ENCODE measurements around the gene FAM124A.

FAM124A gene

DNA sequence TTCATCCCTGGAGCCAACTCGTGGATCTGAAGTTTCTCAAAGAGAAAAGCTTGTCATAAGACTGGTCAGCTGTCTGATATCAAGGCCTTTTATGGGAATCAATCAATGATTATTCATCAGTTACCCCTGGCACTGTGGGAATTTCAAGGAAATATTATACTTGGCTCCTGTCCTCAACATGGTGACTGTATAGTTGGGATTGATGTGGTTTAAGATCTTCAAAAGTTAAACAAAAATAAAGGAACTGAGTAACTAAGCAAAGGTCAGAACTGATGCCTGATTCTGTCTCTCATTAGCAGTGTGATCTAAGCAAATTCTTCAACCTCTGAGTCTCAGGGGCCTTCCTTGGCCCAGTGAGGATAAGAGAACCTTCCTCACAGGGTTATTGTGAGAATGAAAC is 95.1 kb downstream of the FAM124A start:
- DNase-seq = no peak

DNA sequence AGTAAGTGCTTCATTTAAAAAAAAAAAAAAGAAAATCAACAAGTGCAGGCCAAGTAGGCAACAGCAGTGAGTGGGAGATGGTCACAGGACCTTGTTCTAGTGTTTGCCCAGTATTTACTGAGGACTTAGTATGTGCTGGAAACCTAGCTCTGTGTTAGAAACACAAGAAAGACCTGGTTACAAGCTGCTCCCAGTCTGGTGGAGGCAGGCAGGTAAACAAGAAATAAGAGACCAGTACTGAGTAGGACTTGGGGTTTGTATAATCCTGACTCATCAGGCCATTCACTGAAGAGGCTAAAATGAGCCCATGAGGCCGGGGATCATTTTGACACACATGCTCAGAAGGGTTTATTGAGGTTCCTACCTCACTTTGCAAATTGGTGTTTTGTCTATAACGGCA is 95.8 kb downstream of the FAM124A start:
- DNase-seq = no peak

DNA sequence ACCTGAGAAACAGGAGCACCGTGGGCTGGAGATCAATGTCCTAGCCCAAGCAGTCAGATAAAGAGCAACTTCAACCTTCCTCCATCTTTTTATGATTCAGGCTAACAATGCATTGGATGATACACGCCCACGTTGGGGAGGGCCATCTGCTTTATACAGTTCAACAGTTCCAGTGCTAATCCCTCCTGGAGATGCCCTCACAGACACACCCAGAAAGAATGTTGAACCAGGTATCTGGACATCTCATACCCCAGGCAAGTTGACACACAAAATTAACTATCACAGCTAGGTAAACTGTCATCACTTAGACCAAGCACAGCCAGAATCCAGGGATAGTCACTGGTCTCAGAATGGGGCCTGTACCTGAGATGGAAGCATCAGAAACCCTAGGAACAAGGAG is 96.7 kb downstream of the FAM124A start:
- DNase-seq = no peak

DNA sequence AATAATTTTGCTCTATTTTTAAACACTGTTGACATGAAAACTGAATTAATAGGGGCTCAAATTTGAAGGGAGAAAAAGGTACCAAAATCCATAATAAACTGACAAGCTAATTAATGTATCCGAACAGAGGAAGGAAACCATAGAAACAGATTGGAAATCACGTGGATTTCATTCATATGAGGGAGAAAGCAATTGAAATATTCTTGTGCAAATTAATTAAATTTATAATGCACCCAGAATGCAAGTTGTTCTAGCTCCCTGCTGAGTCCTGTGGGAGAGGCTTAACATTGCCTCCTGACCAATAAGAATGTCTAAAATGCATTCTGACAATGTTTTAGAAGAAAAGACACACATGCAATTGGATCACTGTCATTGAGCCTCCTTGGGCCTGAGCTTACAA is 99.6 kb downstream of the FAM124A start:
- no peak for DNase-seq

DNA sequence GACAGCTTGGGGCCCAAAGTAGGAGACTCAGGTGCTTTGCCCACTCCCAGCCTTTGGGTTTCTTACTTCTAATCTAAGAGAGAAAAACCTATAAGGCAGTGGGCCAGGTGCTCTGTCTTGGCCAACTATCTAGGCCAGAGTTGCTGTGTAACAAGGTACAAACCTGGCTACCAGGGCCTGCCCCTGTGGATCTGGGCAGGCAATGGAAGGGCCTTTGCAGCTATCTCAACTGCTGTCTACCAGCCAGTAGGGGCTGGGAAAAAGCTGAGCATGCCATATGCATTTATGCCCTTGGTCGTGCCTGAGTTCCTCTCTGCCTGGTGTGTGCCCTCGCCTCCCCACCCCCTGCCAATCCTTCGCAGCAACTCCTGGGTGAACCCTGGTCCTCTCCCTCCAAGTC is 100.6 kb downstream of the FAM124A start:
- DNase-seq = no peak

DNA sequence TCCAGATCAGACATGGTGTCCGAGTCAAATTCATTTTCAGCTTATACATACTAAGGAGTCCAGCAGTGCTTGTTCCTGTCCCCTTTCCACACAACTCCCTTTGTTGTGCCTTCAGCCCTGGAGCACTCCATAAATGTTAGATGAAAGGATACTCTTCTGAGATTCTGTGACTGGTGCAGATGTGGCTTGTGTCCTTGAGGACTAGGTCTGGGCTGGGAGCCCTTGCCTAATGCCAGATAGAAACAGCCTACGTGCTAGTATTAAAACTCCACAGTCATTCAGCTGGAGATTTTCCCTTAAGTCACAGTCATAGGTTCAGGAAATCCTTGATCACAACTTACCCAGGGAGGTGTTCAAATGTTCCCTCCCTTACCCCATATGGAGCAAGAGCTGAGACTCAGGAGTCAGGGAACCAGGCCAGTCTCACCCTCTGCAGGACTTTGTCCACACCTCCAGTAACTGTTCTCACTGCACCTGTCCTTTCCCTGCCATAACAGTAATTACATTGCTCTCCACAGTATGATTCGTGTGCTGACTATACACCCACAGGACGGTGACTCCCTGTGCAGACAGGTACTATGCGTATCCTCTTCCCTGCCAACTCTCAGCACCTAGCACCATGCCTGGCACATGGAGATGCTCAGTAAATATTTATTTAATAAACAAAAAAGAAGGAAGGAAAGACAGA is 101.8 kb downstream of the FAM124A start:
- no peak for DNase-seq

DNA sequence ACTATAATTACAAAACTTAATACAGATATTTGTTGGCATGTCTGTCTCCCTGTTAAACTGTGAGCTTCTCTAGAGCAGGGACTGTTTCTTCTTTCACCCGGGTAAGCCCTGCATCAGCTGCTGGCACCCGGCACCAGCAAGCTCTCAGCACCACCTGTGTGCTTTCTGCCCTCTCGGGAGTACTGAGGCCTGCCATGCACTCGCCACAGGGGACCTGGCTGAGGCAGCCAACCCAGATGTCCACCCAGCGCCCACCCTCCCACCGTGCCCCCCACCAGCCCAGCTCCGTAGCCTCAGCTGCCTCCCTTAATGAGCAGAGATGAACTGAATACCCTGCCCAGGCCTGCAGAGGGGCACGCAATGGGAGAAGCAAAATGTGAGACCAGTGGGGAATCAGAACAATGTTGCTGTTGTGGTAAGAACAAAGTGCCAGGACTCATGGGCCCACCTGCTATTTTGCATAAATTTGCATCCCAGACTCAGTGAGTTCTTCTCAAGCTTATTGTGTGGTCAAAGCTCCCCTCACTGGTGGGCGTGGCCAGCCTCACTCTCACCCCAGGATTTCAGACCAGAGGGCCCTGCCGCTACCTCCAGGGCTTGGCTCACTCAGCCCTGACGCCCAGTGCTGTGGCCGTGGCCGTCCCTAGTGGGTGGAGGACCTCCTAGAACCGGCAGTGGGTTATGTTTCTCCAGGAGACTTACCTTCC is 102.7 kb downstream of the FAM124A start:
- no peak for DNase-seq

DNA sequence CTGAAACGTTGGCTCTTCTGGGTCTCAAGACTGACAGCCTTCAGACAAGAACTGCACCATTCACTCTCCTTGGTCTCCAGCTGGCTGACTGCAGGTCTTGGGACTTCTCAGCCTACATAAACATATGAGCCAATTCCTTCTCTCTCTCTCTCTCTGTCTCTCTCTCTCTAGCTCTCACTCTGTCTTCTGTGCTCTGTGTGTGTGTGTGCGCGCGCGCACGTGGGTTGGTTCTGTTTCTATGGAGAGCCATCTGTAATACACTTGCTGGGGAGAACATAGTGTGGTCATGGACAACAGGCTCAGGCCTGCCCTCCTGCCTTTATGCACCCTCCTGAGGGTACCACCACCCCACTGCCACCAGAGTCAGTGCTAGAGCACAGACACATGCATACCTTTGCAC is 103.6 kb downstream of the FAM124A start:
- DNase-seq = no peak

DNA sequence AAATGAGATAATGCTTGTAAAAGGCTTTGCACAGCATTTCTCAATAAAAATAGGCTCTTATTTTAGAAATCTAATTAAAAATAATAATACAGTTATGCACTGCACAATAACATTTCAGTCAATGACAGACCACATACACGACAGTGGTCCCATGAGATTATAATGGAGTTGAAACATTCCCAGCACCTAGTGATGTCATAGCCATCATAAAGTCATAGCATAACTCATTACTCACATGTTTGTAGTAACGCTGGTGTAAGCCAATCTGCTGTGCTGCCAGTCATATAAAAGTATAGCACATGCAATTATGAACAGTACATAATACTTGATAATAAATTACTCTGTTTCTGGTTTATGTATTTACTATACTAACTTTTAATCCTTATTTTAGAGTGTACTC is 104.6 kb downstream of the FAM124A start:
- DNase-seq = no peak

DNA sequence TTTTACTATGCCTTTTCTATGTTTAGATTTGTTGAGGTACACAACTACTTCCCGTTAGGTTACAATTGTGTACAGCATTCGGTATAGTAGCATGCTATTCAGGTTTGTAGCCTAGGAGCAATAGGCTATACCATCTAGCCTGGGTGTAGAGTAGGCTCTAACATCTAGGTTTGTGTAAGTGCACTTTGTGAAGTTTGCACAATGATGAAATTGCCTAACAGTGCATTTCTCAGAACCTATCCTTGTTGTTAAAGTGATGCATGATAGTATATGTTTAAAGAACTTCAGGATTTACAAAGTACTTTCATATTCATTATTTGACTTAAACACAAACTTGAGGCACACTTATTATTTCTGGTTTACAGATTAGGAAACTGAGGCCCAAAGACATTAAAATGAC is 105.8 kb downstream of the FAM124A start:
- no peak for DNase-seq

DNA sequence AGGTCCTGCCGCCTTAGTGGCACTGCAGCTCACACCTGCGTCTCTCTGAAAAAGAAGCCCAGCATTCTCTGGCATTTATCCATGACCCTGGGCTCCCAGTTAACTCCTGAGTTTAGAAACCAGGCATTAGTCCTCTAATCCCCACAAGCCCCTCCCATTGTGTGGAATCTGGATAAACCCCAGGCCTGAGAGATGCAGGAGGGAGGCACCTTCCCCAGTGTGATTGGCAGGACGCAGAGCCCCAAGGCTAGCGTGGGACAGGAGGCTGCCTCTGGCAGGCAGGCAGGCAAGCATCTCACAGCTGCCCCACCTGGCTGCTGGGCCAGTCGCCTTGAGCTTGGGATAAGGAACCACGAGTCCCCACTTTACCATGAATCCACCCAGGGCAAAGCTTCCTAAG is 106.3 kb downstream of the FAM124A start:
- no peak for DNase-seq

DNA sequence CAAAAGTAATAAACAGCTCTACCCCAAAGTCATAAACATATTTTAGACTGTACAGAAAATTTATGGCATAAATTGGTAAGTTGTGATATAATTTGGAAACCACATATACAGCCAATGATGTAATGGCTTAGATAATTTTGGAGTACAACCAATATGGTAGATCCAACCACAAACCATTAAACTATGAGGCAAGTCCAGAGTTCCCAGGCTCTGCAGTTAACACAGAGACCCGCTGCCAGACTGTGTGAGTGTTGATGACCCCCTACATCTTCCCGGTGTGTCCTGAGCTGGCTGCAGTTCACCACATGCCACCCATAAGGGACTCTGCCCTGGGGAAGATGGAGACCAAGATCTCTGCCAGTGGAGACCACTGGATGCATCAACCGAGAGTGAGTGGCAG is 107.4 kb downstream of the FAM124A start:
- DNase-seq = no peak

DNA sequence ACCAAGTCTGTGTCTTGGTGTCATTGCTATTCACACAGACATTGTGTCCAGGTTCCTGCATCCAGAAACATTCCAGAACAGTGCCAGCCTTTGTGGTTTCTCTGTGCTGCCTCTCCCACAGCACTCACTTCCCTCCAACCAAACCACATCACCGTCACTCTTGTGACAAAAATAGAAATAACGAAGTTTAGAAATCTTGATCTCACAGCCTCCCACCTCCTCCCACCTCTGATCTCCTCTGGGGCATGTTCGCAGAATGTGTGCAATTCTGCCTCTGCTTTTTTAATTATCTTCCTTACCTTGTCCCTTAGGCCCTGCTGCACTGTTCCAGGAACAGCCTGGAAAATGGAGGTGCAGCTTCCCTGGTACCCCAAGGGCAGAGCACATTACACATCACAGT is 108.6 kb downstream of the FAM124A start:
- DNase-seq = no peak

DNA sequence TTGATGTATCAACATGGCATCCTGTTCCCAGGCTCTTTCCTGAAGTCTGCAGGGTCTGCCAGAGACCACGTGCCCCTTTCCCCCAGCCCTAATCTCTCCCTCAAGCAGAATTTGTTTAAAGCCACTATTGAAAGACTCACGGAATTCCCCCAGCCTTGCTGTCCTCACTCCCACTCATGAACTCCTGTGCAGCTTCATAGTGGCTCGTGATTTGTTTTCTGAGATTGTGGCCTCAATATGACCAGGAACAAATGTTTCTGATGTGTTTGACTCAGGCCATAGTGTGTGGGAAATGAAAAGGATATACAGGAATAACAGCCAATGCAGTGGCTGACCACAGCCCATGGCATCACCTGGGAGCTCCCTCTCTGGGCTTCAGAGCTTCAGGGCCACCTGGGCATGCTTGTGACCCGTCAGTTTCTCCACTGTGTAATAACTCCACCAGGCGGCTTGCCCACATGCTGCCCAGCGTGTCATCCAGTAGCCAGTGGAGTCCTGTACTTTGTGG is 109.2 kb downstream of the FAM124A start:
- DNase-seq = no peak

DNA sequence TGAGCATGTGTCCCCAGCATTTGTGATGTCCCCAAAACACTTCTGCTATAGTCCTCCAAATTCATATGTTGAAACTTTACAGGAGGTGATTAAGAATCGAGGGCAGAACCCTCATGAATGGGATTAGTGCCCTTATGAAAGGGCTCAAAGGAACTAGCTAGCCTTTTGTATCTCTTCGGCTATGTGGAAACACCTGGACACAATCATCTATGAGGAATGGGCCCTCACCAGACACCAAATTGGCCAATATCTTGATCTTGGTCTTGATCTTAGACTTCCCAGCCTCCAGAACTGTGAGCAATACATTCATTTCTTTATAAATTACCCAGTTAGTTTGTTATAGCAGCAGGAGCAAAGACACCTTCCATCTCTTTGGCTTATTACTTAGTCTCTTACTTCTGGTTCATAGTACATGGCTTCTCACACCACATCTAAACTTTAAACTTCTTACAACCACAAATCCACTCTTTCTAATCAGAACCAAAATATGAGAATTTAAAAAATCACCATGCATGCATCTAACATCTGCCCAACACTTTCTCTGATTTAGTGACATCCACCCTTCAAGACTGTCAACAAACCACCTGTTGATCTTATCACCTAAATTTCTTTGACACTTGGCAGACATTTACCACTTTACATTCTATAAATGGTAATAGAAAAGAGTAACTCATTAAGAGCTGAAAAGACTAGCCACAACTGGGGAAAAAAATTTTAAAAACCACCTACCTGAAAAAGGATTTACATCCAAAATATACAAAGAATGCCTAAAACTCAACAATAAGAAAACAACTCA is 110.6 kb downstream of the FAM124A start:
- no peak for DNase-seq

DNA sequence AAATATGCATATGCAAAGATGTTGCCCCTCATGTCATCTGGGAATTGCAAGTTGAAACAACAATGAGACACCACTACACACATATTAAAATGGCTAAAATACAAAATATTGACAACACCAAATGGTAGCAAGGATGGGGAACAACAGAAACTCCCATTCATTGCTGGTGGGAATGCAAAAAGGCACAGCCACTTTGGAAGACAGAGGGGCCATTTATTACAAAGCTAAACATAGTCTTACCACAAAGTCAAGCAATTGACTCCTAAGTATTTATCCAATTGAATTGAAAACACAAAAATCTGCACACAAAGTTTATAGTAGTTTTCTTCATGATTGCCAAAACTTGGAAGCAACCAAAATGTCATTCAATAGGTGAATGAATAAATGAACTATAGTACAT is 111.2 kb downstream of the FAM124A start:
- DNase-seq = no peak

DNA sequence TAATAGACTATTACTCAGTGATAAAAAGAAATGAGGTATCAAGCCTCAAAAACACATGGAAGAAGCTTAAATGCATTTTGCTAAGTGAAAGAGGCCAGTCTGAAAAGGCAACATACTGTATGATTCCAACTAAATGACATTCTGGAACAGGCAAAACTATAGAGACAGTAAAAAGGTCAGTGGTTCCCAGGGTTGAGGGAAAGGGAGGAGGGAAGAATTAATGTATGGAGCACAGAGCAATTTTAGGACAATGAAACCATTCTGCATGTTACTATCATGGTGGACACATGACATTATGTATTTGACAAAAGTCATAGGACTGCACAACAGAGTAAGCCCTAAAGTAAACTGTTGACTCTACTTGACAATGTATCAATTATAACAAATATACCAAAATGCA is 111.6 kb downstream of the FAM124A start:
- no peak for DNase-seq

All from NCI-H510A (cell line).